HFFc6 (cell line): ENCODE measurements around the gene CFAP221. TPM values are rescaled to one million over a fixed set of nuclear protein-coding genes. Genes with fewer than 3 reads are reported as not detected.

ENCODE experiments used
- DNase-seq: peaks from one replicate; pipeline ENCODE4 v3.0.0-alpha.2; 2018
- H3K27ac Mint-ChIP-seq: 2 replicates; pipeline ENCODE4 v1.8.0; 2020; ENCODE audit warnings: mild to moderate bottlenecking, mixed read lengths
- H3K27me3 Mint-ChIP-seq: 2 replicates; pipeline ENCODE4 v1.8.0; 2021; ENCODE audit warnings: mild to moderate bottlenecking, moderate library complexity, mixed read lengths; ENCODE audit not compliant: insufficient read depth
- H3K36me3 Mint-ChIP-seq: 2 replicates; pipeline ENCODE4 v1.8.0; 2021; ENCODE audit warnings: low read depth, mixed read lengths
- H3K4me1 Mint-ChIP-seq: 2 replicates; pipeline ENCODE4 v1.8.0; 2020; ENCODE audit warnings: low read depth, mixed read lengths
- H3K4me3 Mint-ChIP-seq: 2 replicates; pipeline ENCODE4 v1.8.0; 2020; ENCODE audit warnings: mild to moderate bottlenecking, moderate library complexity, mixed read lengths
- H3K9me3 Mint-ChIP-seq: 2 replicates; pipeline ENCODE4 v1.8.0; 2020; ENCODE audit warnings: mild to moderate bottlenecking, mixed read lengths
- CTCF ChIP-seq: fragments of 200-600 bp; sonication (generic); IDR thresholded peaks from 2 replicates; pipeline ENCODE4 v1.5.0; 2021; ENCODE audit warnings: antibody characterized with exemption, mild to moderate bottlenecking
- total RNA-seq, 6 experiments: library from RNA; stranded (reverse); fragmentation: NEBNext Ultra II Directional; extraction: Animal tissue kit (Norgen Biotek cat#: 25700); gene quantifications; 2 replicates in 1 of 6; 3 replicates in 5 of 6; pipeline ENCODE4 v1.2.3, GENCODE V29; 2021

CFAP221 gene
- total RNA-seq, 6 experiments from 2014 or later, result not detected

- no peak overlapping the region for H3K27ac Mint-ChIP-seq
- no peak for TF ChIP-seq CTCF
- no peaks in the 10 kb centered on the region for H3K9me3 Mint-ChIP-seq
- H3K4me1 Mint-ChIP-seq, result peaks cover 10% of the 10 kb centered on the region
- H3K4me3 Mint-ChIP-seq, result no peak overlapping the region
- peaks cover 8% of the 10 kb centered on the region for H3K27me3 Mint-ChIP-seq
- DNase-seq, result no peak
- no peaks in the 10 kb centered on the region for H3K36me3 Mint-ChIP-seq
These were observed 147.5 kb downstream of the CFAP221 start for GRCh38 chr2:119691651-119692245.

- H3K27ac Mint-ChIP-seq, result no peak overlapping the region
- no peak for TF ChIP-seq CTCF
- H3K27me3 Mint-ChIP-seq, result peaks cover 9% of the 10 kb centered on the region
- H3K4me1 Mint-ChIP-seq, result peaks cover 10% of the 10 kb centered on the region
- no peaks in the 10 kb centered on the region for H3K9me3 Mint-ChIP-seq
- no peaks in the 10 kb centered on the region for H3K36me3 Mint-ChIP-seq
- no peak overlapping the region for H3K4me3 Mint-ChIP-seq
- DNase-seq, result no peak
These were observed 148.1 kb downstream of the CFAP221 start for GRCh38 chr2:119692310-119692709.

GRCh38 chr2:119692954-119693353, 148.7 kb downstream of the CFAP221 start:
- no peaks in the 10 kb centered on the region for H3K9me3 Mint-ChIP-seq
- H3K4me1 Mint-ChIP-seq, result peaks cover 10% of the 10 kb centered on the region
- H3K27ac Mint-ChIP-seq, result no peak overlapping the region
- no peaks in the 10 kb centered on the region for H3K36me3 Mint-ChIP-seq
- TF ChIP-seq CTCF, result no peak
- H3K27me3 Mint-ChIP-seq, result peaks cover 15% of the 10 kb centered on the region
- no peak overlapping the region for H3K4me3 Mint-ChIP-seq
- DNase-seq, result no peak

- no peaks in the 10 kb centered on the region for H3K9me3 Mint-ChIP-seq
These were observed 149.3 kb downstream of the CFAP221 start for GRCh38 chr2:119693567-119693966.

GRCh38 chr2:119693967-119694366, 149.7 kb downstream of the CFAP221 start:
- TF ChIP-seq CTCF, result no peak
- Mint-ChIP-seq H3K27ac (no peak overlapping the region), H3K4me1 (peaks cover 10% of the 10 kb centered on the region), H3K4me3 (no peak overlapping the region), H3K36me3 (no peaks in the 10 kb centered on the region), H3K9me3 (no peaks in the 10 kb centered on the region), H3K27me3 (peaks cover 20% of the 10 kb centered on the region)
- no peak for DNase-seq

More at GRCh38 chr2:119693567-119693966, 149.3 kb downstream of the CFAP221 start:
- DNase-seq, result no peak
- no peak overlapping the region for H3K4me3 Mint-ChIP-seq
- no peaks in the 10 kb centered on the region for H3K36me3 Mint-ChIP-seq
- H3K4me1 Mint-ChIP-seq, result peaks cover 10% of the 10 kb centered on the region
- TF ChIP-seq CTCF, result no peak
- peaks cover 20% of the 10 kb centered on the region for H3K27me3 Mint-ChIP-seq
- H3K27ac Mint-ChIP-seq, result no peak overlapping the region

- H3K4me3 Mint-ChIP-seq, result no peak overlapping the region
- no peaks in the 10 kb centered on the region for H3K9me3 Mint-ChIP-seq
- peaks cover 22% of the 10 kb centered on the region for H3K27me3 Mint-ChIP-seq
- peaks cover 10% of the 10 kb centered on the region for H3K4me1 Mint-ChIP-seq
- DNase-seq, result no peak
- no peak overlapping the region for H3K27ac Mint-ChIP-seq
- TF ChIP-seq CTCF, result no peak
- H3K36me3 Mint-ChIP-seq, result no peaks in the 10 kb centered on the region
These were observed 150.2 kb downstream of the CFAP221 start for GRCh38 chr2:119694470-119694844.
